H1 (cell line): ENCODE measurements around the gene RBM47. TPM values are rescaled to one million over a fixed set of nuclear protein-coding genes. Genes with fewer than 3 reads are reported as not detected.

Source experiments
- CTCF ChIA-PET: fragments of 300-600 bp; sonication (Branson Sonifier 250); formaldehyde crosslinking; loops from one replicate; lab custom pipeline; 2021; ENCODE audit not compliant: partially characterized antibody; lab: Charles Lee
- POLR2A ChIA-PET: fragments of 300-600 bp; sonication (Branson Sonifier 250); formaldehyde crosslinking; loops from one replicate; lab custom pipeline; 2021; ENCODE audit warnings: inconsistent platforms; ENCODE audit not compliant: partially characterized antibody; lab: Charles Lee
- DNase-seq, 2 experiments: peaks; one replicate each; pipeline versions ENCODE4 v3.0.0 to v3.0.0-alpha.2; 2010 to 2022; ENCODE audit warnings: low spot score in 2 of 2, low read depth in 1 of 2, mixed read lengths in 1 of 2
- FAIRE-seq: peaks from 2 replicates; lab custom pipeline; 2011; peaks lifted over from hg19 to GRCh38; lab: Jason Lieb, UNC
- H2AFZ ChIP-seq: 2 replicates; pipeline ENCODE4 v1.8.1; 2012; ENCODE audit warnings: low read length, inconsistent platforms
- H2AK5ac ChIP-seq: 2 replicates; pipeline ENCODE4 v1.6.1; 2013; ENCODE audit warnings: low read depth, low read length
- H2BK120ac ChIP-seq: replicated peaks from 2 replicates; pipeline ENCODE3; 2013; ENCODE audit warnings: low read depth, low read length, inconsistent platforms
- H2BK12ac ChIP-seq: 2 replicates; pipeline ENCODE4 v1.6.1; 2013; ENCODE audit warnings: low read depth, low read length
- H2BK15ac ChIP-seq: 2 replicates; pipeline ENCODE4 v1.6.1; 2013; ENCODE audit warnings: low read length
- H2BK20ac ChIP-seq: 2 replicates; pipeline ENCODE4 v1.6.1; 2013; ENCODE audit warnings: low read length
- H2BK5ac ChIP-seq: 2 replicates; pipeline ENCODE4 v1.6.1; 2013; ENCODE audit warnings: low read depth, low read length
- H3K14ac ChIP-seq: 2 replicates; pipeline ENCODE4 v1.6.1; 2013; ENCODE audit warnings: inconsistent platforms; ENCODE audit not compliant: insufficient read length
- H3K18ac ChIP-seq: 2 replicates; pipeline ENCODE4 v1.6.1; 2013; ENCODE audit warnings: low read length; ENCODE audit errors: extremely low read depth
- H3K23ac ChIP-seq: 2 replicates; pipeline ENCODE4 v1.6.1; 2013; ENCODE audit warnings: inconsistent platforms; ENCODE audit not compliant: insufficient read length
- H3K23me2 ChIP-seq: 2 replicates; pipeline ENCODE4 v1.6.1; 2013; ENCODE audit warnings: low read depth, low read length
- H3K27ac ChIP-seq: 2 replicates; pipeline ENCODE4 v1.6.1; 2011; ENCODE audit warnings: low read depth, low read length, inconsistent platforms
- H3K27me3 ChIP-seq, 4 experiments: replicated peaks in 1 of 4; 1 replicate in 1 of 4; 2 replicates in 3 of 4; pipeline versions ENCODE4 v1.6.1 to v1.8.1; 2011 to 2013; ENCODE audit warnings: low read length in 3 of 4, mild to moderate bottlenecking in 3 of 4, inconsistent platforms in 2 of 4, mixed read lengths in 2 of 4, moderate library complexity in 1 of 4; ENCODE audit not compliant: control insufficient read depth in 3 of 4, insufficient read depth in 3 of 4; ENCODE audit errors: extremely low read depth in 1 of 4
- H3K36me3 ChIP-seq, 4 experiments: 2 replicates each; pipeline versions ENCODE4 v1.6.1 to v1.8.1; 2011 to 2013; ENCODE audit warnings: mild to moderate bottlenecking in 4 of 4, low read length in 3 of 4, moderate library complexity in 2 of 4, control low read depth in 1 of 4, inconsistent platforms in 1 of 4; ENCODE audit not compliant: insufficient read depth in 4 of 4, control insufficient read depth in 2 of 4
- H3K4ac ChIP-seq: replicated peaks from 2 replicates; pipeline ENCODE3; 2013; ENCODE audit warnings: low read length, low read depth, mixed read lengths, inconsistent platforms; ENCODE audit not compliant: insufficient read length
- H3K4me1 ChIP-seq, 4 experiments: replicated peaks in 1 of 4; 1 replicate in 1 of 4; 2 replicates in 3 of 4; pipeline versions ENCODE4 v1.6.1 to v1.8.1; 2011 to 2013; ENCODE audit warnings: low read length in 3 of 4, inconsistent platforms in 2 of 4, mixed read lengths in 1 of 4; ENCODE audit not compliant: insufficient read depth in 4 of 4, control insufficient read depth in 3 of 4
- H3K4me2 ChIP-seq, 2 experiments: 2 replicates each; pipeline versions ENCODE4 v1.6.1 to v1.8.1; 2011 to 2013; ENCODE audit warnings: low read depth in 2 of 2, low read length in 2 of 2, control low read depth in 1 of 2, inconsistent platforms in 1 of 2, mild to moderate bottlenecking in 1 of 2; ENCODE audit not compliant: insufficient read depth in 1 of 2
- H3K4me3 ChIP-seq, 4 experiments: fragments of 200-600, 300-600 bp in 1 of 4; sonication (generic), shearing (Covaris generic), sonication (Bioruptor Twin) in 1 of 4; 2 replicates each; pipeline versions ENCODE4 v1.5.1 to v1.8.1; 2011 to 2016; ENCODE audit warnings: low read length in 4 of 4, low read depth in 3 of 4, control low read depth in 2 of 4, inconsistent platforms in 2 of 4, mild to moderate bottlenecking in 2 of 4, mixed read lengths in 1 of 4, moderate library complexity in 1 of 4; ENCODE audit not compliant: insufficient read depth in 2 of 4; ENCODE audit errors: extremely low read depth in 1 of 4
- H3K56ac ChIP-seq: replicated peaks from 2 replicates; pipeline ENCODE3; 2013; ENCODE audit warnings: low read depth, mild to moderate bottlenecking, mixed read lengths, low read length, inconsistent platforms; ENCODE audit not compliant: insufficient read length
- H3K79me1 ChIP-seq: 2 replicates; pipeline ENCODE4 v1.6.1; 2013; ENCODE audit warnings: low read depth, low read length, control low read depth
- H3K79me2 ChIP-seq, 2 experiments: 2 replicates each; pipeline versions ENCODE4 v1.6.1 to v1.8.1; 2012 to 2013; ENCODE audit warnings: low read length in 2 of 2, mild to moderate bottlenecking in 2 of 2, inconsistent platforms in 1 of 2; ENCODE audit not compliant: insufficient read depth in 2 of 2, control insufficient read depth in 1 of 2
- H3K9ac ChIP-seq, 4 experiments: replicated peaks in 1 of 4; 1 replicate in 1 of 4; 2 replicates in 3 of 4; pipeline versions ENCODE4 v1.6.1 to v1.8.1; 2011 to 2013; ENCODE audit warnings: low read depth in 3 of 4, low read length in 3 of 4, control low read depth in 2 of 4, mild to moderate bottlenecking in 2 of 4, moderate library complexity in 2 of 4, inconsistent platforms in 1 of 4; ENCODE audit errors: extremely low read depth in 1 of 4
- H3K9me3 ChIP-seq, 2 experiments: 2 replicates each; pipeline versions ENCODE4 v1.6.1 to v1.8.1; 2012 to 2013; ENCODE audit warnings: mild to moderate bottlenecking in 2 of 2, moderate library complexity in 2 of 2, control low read depth in 1 of 2, inconsistent platforms in 1 of 2, low read depth in 1 of 2, low read length in 1 of 2, mixed read lengths in 1 of 2; ENCODE audit not compliant: insufficient read depth in 2 of 2
- H4K20me1 ChIP-seq, 2 experiments: replicated peaks in 1 of 2; 2 replicates each; pipeline versions ENCODE3 to v1.8.1; 2011 to 2013; ENCODE audit warnings: inconsistent platforms in 2 of 2, low read length in 2 of 2, mild to moderate bottlenecking in 1 of 2; ENCODE audit not compliant: insufficient read depth in 2 of 2, control insufficient read depth in 1 of 2
- H4K5ac ChIP-seq: 2 replicates; pipeline ENCODE4 v1.6.1; 2013; ENCODE audit warnings: low read length, low read depth, mixed read lengths, inconsistent platforms; ENCODE audit not compliant: insufficient read length
- H4K8ac ChIP-seq: 2 replicates; pipeline ENCODE4 v1.8.0; 2013; ENCODE audit warnings: mild to moderate bottlenecking, moderate library complexity, low read length, inconsistent platforms; ENCODE audit not compliant: insufficient read depth; ENCODE audit errors: extremely low read depth
- H4K91ac ChIP-seq: replicated peaks from 2 replicates; pipeline ENCODE3; 2013; ENCODE audit warnings: low read length, mixed read lengths, inconsistent platforms; ENCODE audit not compliant: insufficient read length
- CBX5 ChIP-seq: fragments of 300-800, 300-1000 bp; sonication (generic); IDR thresholded peaks from 2 replicates; pipeline ENCODE4 v1.7.1; 2016; ENCODE audit warnings: antibody characterized with exemption, low read length, low read depth
- CHD1 ChIP-seq: IDR thresholded peaks from 2 replicates; pipeline ENCODE4 v1.6.1; 2012; ENCODE audit warnings: low read depth, low read length, improper control_type of control experiment
- CTBP2 ChIP-seq: IDR thresholded peaks from 2 replicates; pipeline ENCODE4 v1.7.0; 2011; ENCODE audit warnings: borderline replicate concordance, mild to moderate bottlenecking, moderate library complexity, mixed read lengths, low read length; ENCODE audit not compliant: insufficient read depth, insufficient read length
- EP300 ChIP-seq, 2 experiments: IDR thresholded peaks; 1 replicate in 1 of 2; 2 replicates in 1 of 2; pipeline ENCODE4 v1.6.1; 2011 to 2012; ENCODE audit warnings: low read depth in 2 of 2, low read length in 2 of 2, mild to moderate bottlenecking in 2 of 2, borderline replicate concordance in 1 of 2, inconsistent platforms in 1 of 2, moderate library complexity in 1 of 2
- EZH2 ChIP-seq: fragments of 200-600 bp; sonication (generic); IDR thresholded peaks from 2 replicates; pipeline ENCODE4 v1.7.1; 2012; ENCODE audit warnings: low read depth, mild to moderate bottlenecking, moderate library complexity, low read length, inconsistent platforms; ENCODE audit not compliant: severe bottlenecking
- HDAC6 ChIP-seq: IDR thresholded peaks from one replicate; pipeline ENCODE4 v1.7.1; 2012; ENCODE audit warnings: low read depth, mild to moderate bottlenecking, inconsistent platforms, low read length, moderate library complexity
- NRF1 ChIP-seq: IDR thresholded peaks from 2 replicates; pipeline ENCODE4 v1.6.1; 2011; ENCODE audit warnings: mild to moderate bottlenecking, low read depth, low read length, improper control_type of control experiment
- RBBP5 ChIP-seq: IDR thresholded peaks from 2 replicates; pipeline ENCODE4 v1.7.1; 2012; ENCODE audit warnings: low read depth, mild to moderate bottlenecking, inconsistent platforms, low read length, moderate library complexity, borderline replicate concordance
- SRF ChIP-seq: IDR thresholded peaks from 2 replicates; pipeline ENCODE4 v1.6.1; 2011; ENCODE audit warnings: mild to moderate bottlenecking, low read depth, low read length, moderate library complexity
- TBP ChIP-seq: IDR thresholded peaks from 2 replicates; pipeline ENCODE4 v1.6.1; 2011; ENCODE audit warnings: low read depth, low read length, improper control_type of control experiment
- YY1 ChIP-seq: IDR thresholded peaks from 2 replicates; pipeline ENCODE4 v1.6.1; 2011; ENCODE audit warnings: low read depth, mild to moderate bottlenecking, low read length
- ZNF274 ChIP-seq: IDR thresholded peaks from 2 replicates; pipeline ENCODE4 v1.7.0; 2012; ENCODE audit warnings: low read length, borderline replicate concordance; ENCODE audit errors: extremely low read depth
- WGBS, 2 experiments: shearing (Covaris generic) in 1 of 2; methylation state at CpG; one replicate each; pipeline versions ENCODE4 v1.1.6 to v1.1.7; 2013 to 2015; ENCODE audit warnings: low lambda C conversion rate in 2 of 2, mixed read lengths in 2 of 2, inconsistent platforms in 1 of 2, low coverage in 1 of 2, missing lambda C conversion rate in 1 of 2; ENCODE audit not compliant: insufficient replicate concordance in 2 of 2, insufficient coverage in 1 of 2, insufficient read length in 1 of 2; ENCODE audit errors: extremely low coverage in 1 of 2, missing lambda C conversion rate in 1 of 2; 5-methylcytosine and 5-hydroxymethylcytosine counted together
- polyA plus RNA-seq, 7 experiments: library from polyadenylated mRNA; depleted of rRNA in 3 of 7; stranded (reverse) in 5 of 7; unstranded in 2 of 7; fragments of >200 nt in 5 of 7; fragments of 200-250 nt in 2 of 7; gene quantifications; 1 replicate in 5 of 7; 2 replicates in 1 of 7; 4 replicates in 1 of 7; pipeline versions ENCODE4 v1.2.1 to v1.2.3, GENCODE V29; 2011 to 2013; ENCODE audit warnings: missing spikeins in 2 of 7, mixed read lengths in 2 of 7
- total RNA-seq: library from RNA; stranded (reverse); fragmentation: NEBNext Ultra II Directional; extraction: Animal tissue kit (Norgen Biotek cat#: 25700); gene quantifications from 2 replicates; pipeline ENCODE4 v1.2.1, GENCODE V29; 2021
- TF ChIP-seq, protein P1 (sequence below): IDR thresholded peaks from 2 replicates; pipeline ENCODE4 v1.6.1; 2012; ENCODE audit warnings: inconsistent platforms

RBM47 gene
- total and polyA plus RNA-seq, 2 of the 8 experiments (the other 6 are each of a cell fraction or from before 2014, with no cell fraction given): 42.8 to 78.9 TPM

DNA sequence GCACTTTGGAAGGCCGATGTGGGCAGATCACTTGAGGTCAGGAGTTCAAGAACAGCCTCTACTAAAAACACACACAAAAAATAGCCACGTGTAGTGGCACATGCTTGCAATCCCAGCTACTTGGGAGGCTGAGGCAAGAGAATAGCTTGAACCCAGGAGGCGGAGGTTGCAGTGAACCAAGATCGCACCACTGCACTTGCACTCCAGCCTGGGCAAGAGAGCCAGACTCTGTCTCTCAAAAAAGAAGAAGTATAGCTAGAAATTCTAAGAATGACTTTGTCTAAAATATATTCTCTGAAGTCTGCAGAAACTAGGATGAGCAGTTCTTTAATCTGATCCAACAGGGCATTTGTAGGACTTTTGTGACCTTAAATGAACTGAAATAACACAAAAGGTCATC is 17.4 kb downstream of the RBM47 start:
- H4K91ac ChIP-seq: no peak overlapping the region
- H4K5ac ChIP-seq: no peak overlapping the region
- H3K36me3 ChIP-seq: no peaks in the 10 kb centered on the region; a peak in 1 of 8 replicates
- H2BK120ac ChIP-seq: no peak overlapping the region
- no peak overlapping the region for H2BK20ac ChIP-seq
- H3K9ac ChIP-seq: no peak overlapping the region
- DNase-seq: no peak
- no peaks in the 10 kb centered on the region for H3K23me2 ChIP-seq
- H3K4me1 ChIP-seq: 0 out of 7 replicates have a peak, but pooled peaks cover 0 to 5% (median 0%) of the 10 kb centered on the region in 4 experiments
- no peak overlapping the region for H2BK5ac ChIP-seq
- no peak overlapping the region for H2BK12ac ChIP-seq
- no peak overlapping the region for H4K8ac ChIP-seq
- POLR2A ChIA-PET: interaction anchor here (0.8 to 1.9 kb wide), 5 partner anchors 9 to 17 kb away, joined by 3 to 7 read pairs (median 3); partner anchors contain the start of gene RBM47
- no peak overlapping the region for H2AFZ ChIP-seq
- no peak overlapping the region for H3K4ac ChIP-seq
- H3K4me2 ChIP-seq: no peak overlapping the region
- H3K9me3 ChIP-seq: no peaks in the 10 kb centered on the region
- H3K18ac ChIP-seq: no peak overlapping the region
- no peak overlapping the region for H3K14ac ChIP-seq
- H3K23ac ChIP-seq: no peak overlapping the region
- no peak overlapping the region for H3K4me3 ChIP-seq
- no peak overlapping the region for H2BK15ac ChIP-seq
- no peaks in the 10 kb centered on the region for H3K27me3 ChIP-seq
- no peak overlapping the region for H2AK5ac ChIP-seq
- no peak overlapping the region for H3K56ac ChIP-seq
- CTCF ChIA-PET: interaction anchor here (0.9 kb wide), 2 partner anchors 10 to 42 kb away, joined by 3 read pairs; no protein-coding TSS in a partner anchor
- H3K79me2 ChIP-seq: peaks cover 4 to 85% of the 10 kb centered on the region in 2 experiments; a peak in 3 of 4 replicates
- no peak for FAIRE-seq
- peaks cover 0 to 2% of the 10 kb centered on the region in 2 experiments for H4K20me1 ChIP-seq
- WGBS, 2 experiments: 87% methylated on average over 4 of the region's 4 CpGs; no CpG with 5 or more reads in 1 of the 2 experiments
- H3K27ac ChIP-seq: no peak overlapping the region
- peaks cover 2% of the 10 kb centered on the region; the same call in 1 of the 2 replicates for H3K79me1 ChIP-seq
- TF ChIP-seq SRF (no peak), CTBP2 (no peak), NRF1 (no peak), TBP (no peak), EP300 (IDR thresholded peaks at IDR 0.05; ENCODE audit: borderline replicate concordance in 1 of 2, low read depth in 2 of 2, low read length in 2 of 2) (no peak), ZNF274 (no peak), HDAC6 (no peak), RBBP5 (no peak), EZH2 (no peak), CHD1 (no peak), CBX5 (no peak), YY1 (no peak)
- TF ChIP-seq, protein P1, sequence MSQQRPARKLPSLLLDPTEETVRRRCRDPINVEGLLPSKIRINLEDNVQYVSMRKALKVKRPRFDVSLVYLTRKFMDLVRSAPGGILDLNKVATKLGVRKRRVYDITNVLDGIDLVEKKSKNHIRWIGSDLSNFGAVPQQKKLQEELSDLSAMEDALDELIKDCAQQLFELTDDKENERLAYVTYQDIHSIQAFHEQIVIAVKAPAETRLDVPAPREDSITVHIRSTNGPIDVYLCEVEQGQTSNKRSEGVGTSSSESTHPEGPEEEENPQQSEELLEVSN: no peak
